GM18870 (cell line): ENCODE measurements around the gene OBP2B.

Experiments
- ATAC-seq: cut with Tn5 transposase; IDR thresholded peaks from one replicate; pipeline ENCODE4 v1.9.1; 2021; ENCODE audit warnings: moderate library complexity; ENCODE audit not compliant: unreplicated experiment

Gene OBP2B

GRCh38 chr9:133169102-133169501 is 39.9 kb downstream of the OBP2B start:
- no peak for ATAC-seq

GRCh38 chr9:133168432-133168831 is 40.6 kb downstream of the OBP2B start:
- ATAC-seq, result no peak

DNA sequence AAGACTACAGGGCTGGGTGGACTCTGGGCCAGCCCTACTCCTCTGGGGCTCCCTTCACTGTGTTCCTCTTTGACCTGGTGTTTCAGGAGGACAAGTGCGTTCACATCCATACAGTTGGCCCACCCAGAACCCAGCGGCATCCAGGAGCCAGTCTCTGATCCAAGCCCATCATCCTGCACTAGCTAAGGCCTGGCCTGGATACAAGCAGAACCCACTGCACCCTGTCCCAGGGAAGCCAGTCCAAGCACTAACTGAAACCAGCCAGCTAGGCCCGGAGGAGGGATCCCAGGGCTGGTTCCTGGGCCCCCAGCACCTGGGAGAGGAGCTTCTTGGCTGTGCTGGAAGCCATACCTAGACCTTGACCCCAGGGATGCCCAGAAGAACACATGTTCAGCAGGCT is 41.3 kb downstream of the OBP2B start:
- no peak for ATAC-seq

GRCh38 chr9:133167096-133167730 is 41.8 kb downstream of the OBP2B start:
- ATAC-seq, result no peak

DNA sequence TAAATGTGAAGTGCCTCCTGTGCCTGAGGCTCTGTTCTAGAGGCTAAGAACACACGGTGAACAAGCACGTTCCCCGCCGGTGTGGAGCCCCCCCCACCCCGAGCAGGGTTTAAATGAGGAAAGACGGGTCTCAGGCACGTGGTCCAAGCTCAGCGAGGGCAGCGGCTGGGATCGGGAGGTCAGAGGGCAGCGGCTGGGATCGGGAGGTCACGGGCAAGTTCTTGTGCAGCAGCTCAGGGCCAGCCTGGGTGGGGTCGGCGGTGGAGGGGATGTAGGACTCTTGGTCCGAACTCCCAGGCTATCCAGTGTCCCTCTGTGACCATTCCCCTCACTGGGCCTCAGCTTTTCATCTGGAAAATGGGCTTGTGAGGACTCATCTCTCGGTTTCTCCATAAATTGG is 42.7 kb downstream of the OBP2B start:
- no peak for ATAC-seq

DNA sequence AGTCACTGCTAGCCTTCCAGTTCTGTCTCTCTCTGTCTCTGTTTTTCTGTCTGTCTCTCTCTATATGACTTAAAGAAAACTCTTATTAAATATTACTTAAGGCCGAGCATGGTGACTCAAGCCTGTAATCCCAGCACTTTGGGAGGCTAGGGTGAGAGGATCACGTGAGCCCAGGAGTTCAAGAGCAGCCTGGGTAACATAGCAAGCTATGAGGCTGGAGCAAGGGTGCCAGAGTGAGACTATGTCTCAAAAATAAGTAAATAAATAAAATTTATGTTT is 43.7 kb downstream of the OBP2B start:
- no peak for ATAC-seq

- ATAC-seq, result no peak
Measured at GRCh38 chr9:133164191-133164590, 44.9 kb downstream of the OBP2B start.

- ATAC-seq, result no peak
Measured at GRCh38 chr9:133163504-133164172, 45.4 kb downstream of the OBP2B start, which contains the start of gene GBGT1. GBGT1 (minus strand) TSS chr9:133163914; CDS start chr9:133162412, 1,502 bp downstream.

GRCh38 chr9:133162861-133163503 is 46.1 kb downstream of the OBP2B start:
- ATAC-seq, result no peak

DNA sequence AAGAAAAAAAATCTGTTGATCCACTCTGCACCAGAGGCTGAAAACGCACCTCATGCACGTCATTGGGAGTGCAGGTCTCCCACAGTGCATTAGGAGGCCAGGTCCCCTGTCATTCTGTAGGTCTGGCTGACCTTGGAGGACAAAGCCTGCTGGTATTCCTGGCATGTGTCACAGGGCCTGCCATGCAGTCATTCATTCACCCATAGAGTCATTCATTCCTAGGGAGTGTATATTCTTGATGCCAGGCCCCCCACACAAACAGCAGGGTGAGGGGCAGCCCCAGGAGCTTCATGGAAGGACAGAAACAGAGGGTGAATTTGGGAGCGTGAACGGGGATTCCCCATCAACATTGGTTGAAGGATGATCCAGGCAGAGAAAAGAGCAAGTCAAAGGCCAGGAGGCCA is 47.5 kb downstream of the OBP2B start:
- no peak for ATAC-seq

DNA sequence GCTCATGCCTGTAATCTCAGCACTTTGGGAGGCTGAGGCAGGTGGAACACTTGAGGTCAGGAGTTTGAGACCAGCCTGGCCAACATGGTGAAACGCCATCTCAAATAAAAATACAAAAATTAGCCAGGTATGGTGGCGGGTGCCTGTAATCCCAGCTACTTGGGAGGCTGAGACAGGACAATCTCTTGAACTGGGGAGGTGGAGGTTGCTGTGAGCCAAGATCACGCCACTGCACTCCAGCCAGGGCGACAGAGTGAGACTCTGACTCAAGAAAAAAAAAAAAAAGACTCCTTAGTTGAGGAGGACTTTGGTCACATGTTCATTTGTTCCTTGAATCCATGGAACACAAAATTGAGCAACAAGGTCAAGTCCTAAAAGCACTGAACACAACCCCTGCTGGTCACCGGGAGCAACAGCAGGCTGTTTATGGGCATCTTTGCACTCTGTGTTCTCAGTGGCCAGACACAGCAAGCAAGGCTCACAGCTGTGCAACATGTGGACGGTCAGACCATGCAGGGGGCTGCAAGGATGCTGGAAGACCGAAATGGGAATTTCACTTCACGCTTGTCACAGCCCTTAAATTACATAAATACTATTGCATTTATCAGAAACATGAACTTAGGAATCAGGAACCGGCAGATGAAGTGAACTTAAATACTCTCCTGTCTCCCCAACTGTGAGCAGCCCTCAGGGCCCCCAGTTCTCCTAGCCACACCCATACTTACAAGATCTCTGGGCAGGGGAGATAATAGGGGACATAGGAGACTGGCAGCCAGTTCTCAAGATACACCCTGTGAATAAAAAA is 48.1 kb downstream of the OBP2B start:
- ATAC-seq, result no peak

DNA sequence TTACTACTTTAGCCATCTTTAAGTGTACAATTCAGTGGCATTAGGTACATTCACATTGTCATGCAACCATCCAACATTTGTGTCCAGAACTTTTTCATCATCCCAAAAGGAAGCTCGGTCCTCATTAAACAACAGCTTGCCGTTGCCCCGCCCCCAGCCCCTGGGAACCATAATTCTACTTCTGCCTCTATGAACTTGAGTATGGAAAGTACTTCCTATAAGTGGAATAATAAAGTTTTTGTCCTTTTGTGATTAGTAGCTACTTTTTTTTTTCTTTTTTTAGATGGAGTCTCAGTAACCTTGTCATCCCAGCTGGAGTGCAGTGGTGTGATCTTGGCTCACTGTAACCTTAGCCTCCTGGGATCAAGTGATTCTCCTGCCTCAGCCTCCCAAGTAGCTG is 50.4 kb downstream of the OBP2B start:
- no peak for ATAC-seq
